GM18517 (cell line): Measurements from ENCODE around the gene SLC24A3.
"Not testable (repeated sequence)": the region's sequence is repeated elsewhere in the genome, so short reads cannot be mapped to it uniquely, and the experiment has no call there.

Experiments used
- ATAC-seq: cut with Tn5 transposase; IDR thresholded peaks from one replicate; pipeline ENCODE4 v1.9.1; 2021; ENCODE audit warnings: mild to moderate bottlenecking, moderate library complexity; ENCODE audit not compliant: unreplicated experiment

The SLC24A3 gene

GRCh38 chr20:19659448-19659847 lies 447.0 kb downstream of the SLC24A3 start:
- ATAC-seq: peak; percentile 43

GRCh38 chr20:19660808-19661378 lies 448.5 kb downstream of the SLC24A3 start:
- ATAC-seq: no peak

GRCh38 chr20:19661717-19662636 lies 449.5 kb downstream of the SLC24A3 start:
- ATAC-seq: no peak

- no peak for ATAC-seq
These were observed 450.2 kb downstream of the SLC24A3 start for GRCh38 chr20:19662637-19662995.

- no peak for ATAC-seq
These were observed 456.0 kb downstream of the SLC24A3 start for GRCh38 chr20:19668418-19668817.

GRCh38 chr20:19670829-19671228 lies 458.4 kb downstream of the SLC24A3 start:
- ATAC-seq: no peak

GRCh38 chr20:19671374-19671773 lies 458.9 kb downstream of the SLC24A3 start:
- no peak for ATAC-seq

GRCh38 chr20:19672498-19672897 lies 460.1 kb downstream of the SLC24A3 start:
- ATAC-seq: no peak

- no peak for ATAC-seq
These were observed 461.1 kb downstream of the SLC24A3 start for GRCh38 chr20:19673575-19673974.

- no peak for ATAC-seq
These were observed 463.8 kb downstream of the SLC24A3 start for GRCh38 chr20:19676202-19676601.

GRCh38 chr20:19677336-19677735 lies 464.9 kb downstream of the SLC24A3 start:
- no peak for ATAC-seq

GRCh38 chr20:19678591-19678990 lies 466.1 kb downstream of the SLC24A3 start:
- ATAC-seq: not testable (repeated sequence)

- no peak for ATAC-seq
These were observed 467.6 kb downstream of the SLC24A3 start for GRCh38 chr20:19679900-19680495.

GRCh38 chr20:19682249-19682648 lies 469.8 kb downstream of the SLC24A3 start:
- no peak for ATAC-seq

GRCh38 chr20:19683188-19683587 lies 470.7 kb downstream of the SLC24A3 start:
- no peak for ATAC-seq

GRCh38 chr20:19683822-19684221 lies 471.4 kb downstream of the SLC24A3 start:
- no peak for ATAC-seq

GRCh38 chr20:19688031-19688806 lies 475.8 kb downstream of the SLC24A3 start:
- ATAC-seq: no peak

GRCh38 chr20:19690462-19690861 lies 478.0 kb downstream of the SLC24A3 start:
- no peak for ATAC-seq

- no peak for ATAC-seq
These were observed 478.7 kb downstream of the SLC24A3 start for GRCh38 chr20:19691125-19691524.

- ATAC-seq: no peak
These were observed 479.7 kb downstream of the SLC24A3 start for GRCh38 chr20:19692100-19692499.

- ATAC-seq: no peak
These were observed 480.3 kb downstream of the SLC24A3 start for GRCh38 chr20:19692685-19693119.
